ENCODE measurements around the gene ATXN10.
A peak's percentile ranks its signal among the peaks of the same experiment; 100 is the strongest.

Gene ATXN10

DNA sequence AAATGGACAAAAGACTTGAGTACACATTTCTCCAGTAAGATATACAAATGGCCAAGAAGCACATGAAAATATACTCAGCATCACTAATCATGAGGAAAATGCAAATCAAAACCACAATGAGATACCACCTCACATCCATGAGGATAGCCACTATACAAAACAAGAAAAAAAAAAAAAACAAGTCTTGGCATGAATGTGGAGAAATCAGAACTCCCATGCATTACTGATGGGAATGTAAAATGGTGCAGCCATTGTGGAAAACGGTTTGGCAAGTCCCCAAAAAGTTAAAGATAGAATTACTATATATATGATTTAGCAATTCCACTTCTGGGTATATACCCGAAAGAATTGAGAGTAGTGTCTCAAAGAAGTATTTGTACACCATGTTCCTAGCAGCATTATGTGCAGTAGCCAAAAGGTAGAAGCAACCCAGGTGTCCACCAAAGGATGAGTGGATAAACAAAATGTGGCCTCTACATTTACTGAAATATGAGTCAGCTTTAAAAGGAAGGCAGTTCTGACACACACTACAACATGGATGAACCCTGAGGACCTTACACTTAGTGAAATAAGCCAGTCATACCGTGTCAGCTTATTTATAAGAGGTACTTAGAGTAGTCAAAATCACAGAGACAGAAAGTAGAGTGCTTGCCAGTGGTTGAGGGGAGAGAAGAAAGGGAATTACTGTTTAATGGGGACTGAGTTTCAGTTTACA, 159.1 kb downstream of the ATXN10 start:
- Histone ChIP-seq H3K36me3 (peaks cover 29% of the 10 kb centered on the region), H3K9me3 (peaks cover 23% of the 10 kb centered on the region), H3K4me2 (no peak overlapping the region), H4K20me1 (peaks cover 30% of the 10 kb centered on the region), H3K27ac (no peak overlapping the region), H3K9ac (no peak overlapping the region), H3K27me3 (no peaks in the 10 kb centered on the region), H3K4me1 (peaks cover 22% of the 10 kb centered on the region), H3K4me3 (no peak overlapping the region)
- no peak for TF ChIP-seq Cebpa-rat (IDR thresholded peaks at IDR 0.05)

DNA sequence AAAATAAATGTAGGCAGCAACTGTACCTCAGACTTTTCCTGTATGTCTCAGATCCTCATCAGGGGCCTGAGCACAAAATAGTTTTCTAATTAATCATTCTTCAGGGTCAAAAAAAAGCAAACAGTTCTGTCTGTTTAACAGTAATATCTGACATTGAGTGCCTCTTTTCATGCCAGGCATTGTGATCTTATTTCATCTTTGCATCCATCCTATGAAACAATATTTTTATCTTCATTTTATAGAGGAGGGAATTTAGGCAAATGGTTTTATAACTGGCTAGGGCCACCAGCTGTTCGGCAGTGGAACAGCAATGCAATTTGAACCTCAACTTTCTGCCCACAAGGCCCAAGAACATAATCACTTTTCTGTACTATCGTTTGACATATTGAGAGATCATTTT, 159.8 kb downstream of the ATXN10 start:
- no peak for TF ChIP-seq Cebpa-rat (IDR thresholded peaks at IDR 0.05)
- peaks cover 21% of the 10 kb centered on the region for H3K36me3 ChIP-seq
- H3K4me1 ChIP-seq: peaks cover 27% of the 10 kb centered on the region
- no peak overlapping the region for H3K4me2 ChIP-seq
- peaks cover 37% of the 10 kb centered on the region for H4K20me1 ChIP-seq
- H3K9me3 ChIP-seq: peaks cover 16% of the 10 kb centered on the region
- H3K27me3 ChIP-seq: no peaks in the 10 kb centered on the region
- H3K9ac ChIP-seq: no peak overlapping the region
- no peak overlapping the region for H3K4me3 ChIP-seq
- no peak overlapping the region for H3K27ac ChIP-seq

DNA sequence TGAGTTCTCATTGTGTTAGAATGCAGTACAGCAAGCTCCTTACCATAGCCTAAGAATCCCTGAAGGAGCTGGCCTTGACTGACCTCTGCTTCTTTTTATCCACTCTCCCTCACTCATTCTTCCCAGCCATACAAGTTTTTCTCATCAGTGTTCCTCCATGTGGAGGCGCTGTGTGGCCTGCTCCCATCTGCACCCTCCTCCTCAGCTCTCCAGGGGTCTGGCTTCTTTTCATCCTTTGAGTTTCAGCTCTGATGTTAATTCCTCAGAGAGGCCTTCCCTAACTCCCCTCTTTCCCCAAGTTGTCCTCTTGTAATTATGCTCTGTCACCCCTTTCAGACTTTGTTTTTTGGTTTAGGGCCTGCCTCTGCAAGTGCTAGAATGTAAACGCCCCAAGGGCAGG, 160.5 kb downstream of the ATXN10 start:
- no peak overlapping the region for H3K27ac ChIP-seq
- H3K4me1 ChIP-seq: peaks cover 28% of the 10 kb centered on the region
- peaks cover 19% of the 10 kb centered on the region for H3K36me3 ChIP-seq
- no peak for TF ChIP-seq Cebpa-rat (IDR thresholded peaks at IDR 0.05)
- H3K9me3 ChIP-seq: peaks cover 16% of the 10 kb centered on the region
- no peak overlapping the region for H3K9ac ChIP-seq
- H3K4me2 ChIP-seq: no peak overlapping the region
- no peaks in the 10 kb centered on the region for H3K27me3 ChIP-seq
- H3K4me3 ChIP-seq: no peak overlapping the region
- peaks cover 40% of the 10 kb centered on the region for H4K20me1 ChIP-seq

DNA sequence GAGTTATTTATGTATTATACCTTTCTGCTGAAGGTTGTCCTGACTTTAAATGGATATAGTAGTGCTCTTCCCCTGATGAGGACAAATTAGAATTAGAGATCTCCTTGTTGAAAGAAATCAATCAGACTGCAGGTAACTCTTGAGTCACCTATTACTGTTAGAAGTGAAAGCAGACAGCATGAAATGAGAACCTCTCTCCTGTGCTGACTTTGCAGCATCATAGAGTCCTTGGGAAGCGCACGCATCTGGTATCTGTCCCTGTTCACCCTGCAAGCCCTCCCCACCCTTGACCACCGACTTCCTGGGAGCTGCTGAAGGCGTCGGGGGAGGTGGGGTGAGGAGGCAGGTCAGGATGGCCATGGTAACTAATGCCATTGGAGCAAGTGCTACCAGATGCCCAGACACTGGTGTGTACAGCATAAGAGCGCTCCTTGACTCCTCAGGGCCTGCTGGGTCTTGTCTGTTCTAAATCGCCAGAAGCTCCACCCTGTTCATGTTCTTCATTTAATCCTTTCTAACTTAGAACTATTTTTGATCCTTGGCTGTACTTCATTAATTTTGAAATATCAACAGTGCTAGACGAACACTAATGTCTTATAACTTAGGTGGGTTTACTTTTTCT, 161.4 kb downstream of the ATXN10 start:
- Histone ChIP-seq H3K27me3 (no peaks in the 10 kb centered on the region), H3K4me1 (peaks cover 28% of the 10 kb centered on the region), H3K9ac (no peak overlapping the region), H3K36me3 (peaks cover 19% of the 10 kb centered on the region), H3K4me3 (no peak overlapping the region), H3K9me3 (peaks cover 16% of the 10 kb centered on the region), H3K27ac (no peak overlapping the region), H4K20me1 (peaks cover 40% of the 10 kb centered on the region), H3K4me2 (no peak overlapping the region)
- no peak for TF ChIP-seq Cebpa-rat (IDR thresholded peaks at IDR 0.05)

DNA sequence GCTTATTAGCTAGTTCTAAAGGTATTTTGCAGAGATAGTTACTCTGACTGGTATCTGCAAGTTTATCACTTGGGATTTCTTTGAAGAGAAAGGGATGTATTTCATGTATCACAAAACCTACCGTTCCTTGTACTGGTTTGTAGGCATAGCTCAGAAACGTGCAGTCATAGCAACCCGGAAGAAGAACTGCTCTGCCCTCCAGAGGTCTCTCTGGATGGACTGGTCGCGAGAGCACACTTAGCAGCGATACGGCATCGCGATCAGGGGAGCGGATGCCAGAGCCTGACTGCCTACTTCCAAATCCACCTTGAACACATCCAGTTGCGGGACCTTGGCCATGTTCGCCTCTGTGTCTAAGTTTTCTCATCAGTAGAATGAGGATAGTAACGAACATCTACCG, 162.0 kb downstream of the ATXN10 start:
- Histone ChIP-seq H3K27me3 (no peaks in the 10 kb centered on the region), H3K4me3 (no peak overlapping the region), H3K4me2 (peak overlapping the region; percentile 62; the same call in 1 of the 2 replicates), H3K4me1 (peaks cover 28% of the 10 kb centered on the region), H3K9ac (no peak overlapping the region), H4K20me1 (peaks cover 40% of the 10 kb centered on the region), H3K9me3 (peaks cover 14% of the 10 kb centered on the region), H3K36me3 (peaks cover 19% of the 10 kb centered on the region), H3K27ac (no peak overlapping the region)
- no peak for TF ChIP-seq Cebpa-rat (IDR thresholded peaks at IDR 0.05)

DNA sequence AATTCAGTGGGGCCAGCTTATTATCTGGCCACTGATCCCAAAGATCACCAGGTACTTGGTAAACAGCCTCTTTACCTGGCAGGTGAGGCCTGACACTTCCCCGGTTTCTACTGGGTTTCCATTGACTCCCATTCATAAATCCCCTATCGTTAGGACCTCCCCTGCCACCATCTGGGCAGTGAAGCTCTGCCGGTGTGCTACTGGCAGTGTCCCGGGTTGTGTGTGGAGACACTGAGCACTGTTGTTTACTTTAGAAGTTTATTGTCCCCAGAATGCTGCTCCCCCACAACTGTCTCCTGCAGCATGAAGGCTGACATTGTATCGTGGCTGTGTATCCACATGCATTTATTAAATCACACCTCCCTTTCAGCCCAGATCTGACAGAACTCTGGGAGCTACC, 162.6 kb downstream of the ATXN10 start:
- Histone ChIP-seq H4K20me1 (peaks cover 40% of the 10 kb centered on the region), H3K4me3 (no peak overlapping the region), H3K36me3 (peaks cover 22% of the 10 kb centered on the region), H3K27me3 (no peaks in the 10 kb centered on the region), H3K9ac (no peak overlapping the region), H3K9me3 (peaks cover 7% of the 10 kb centered on the region), H3K27ac (no peak overlapping the region), H3K4me1 (peaks cover 33% of the 10 kb centered on the region), H3K4me2 (peak overlapping the region; percentile 62)
- no peak for TF ChIP-seq Cebpa-rat (IDR thresholded peaks at IDR 0.05)

DNA sequence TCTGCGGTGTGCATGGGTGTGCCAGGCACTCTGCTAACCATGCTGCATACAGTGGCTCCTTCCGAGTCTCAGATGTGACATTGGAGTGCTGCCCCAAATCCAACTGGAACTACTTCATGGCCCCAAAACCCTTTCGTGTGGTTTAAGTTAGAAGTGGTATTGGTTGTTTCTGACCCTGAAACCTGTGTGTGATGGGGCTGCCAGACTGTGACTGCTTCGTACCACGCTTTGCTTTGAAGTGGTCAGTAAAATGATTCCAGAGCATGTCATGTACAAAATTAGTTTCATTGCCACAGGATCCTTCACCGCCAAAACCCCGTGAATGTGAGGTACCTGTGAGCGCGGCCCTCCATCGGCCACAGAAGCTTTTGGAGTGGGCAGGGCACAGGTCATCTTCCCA, 163.2 kb downstream of the ATXN10 start:
- Histone ChIP-seq H3K4me3 (no peak overlapping the region), H3K36me3 (peaks cover 24% of the 10 kb centered on the region), H3K27me3 (no peaks in the 10 kb centered on the region), H3K4me2 (peak overlapping the region; percentile 62), H3K27ac (no peak overlapping the region), H3K9ac (no peak overlapping the region), H4K20me1 (peaks cover 40% of the 10 kb centered on the region), H3K4me1 (peaks cover 38% of the 10 kb centered on the region), H3K9me3 (peaks cover 2% of the 10 kb centered on the region; the same call in 1 of the 2 replicates)
- no peak for TF ChIP-seq Cebpa-rat (IDR thresholded peaks at IDR 0.05)

DNA sequence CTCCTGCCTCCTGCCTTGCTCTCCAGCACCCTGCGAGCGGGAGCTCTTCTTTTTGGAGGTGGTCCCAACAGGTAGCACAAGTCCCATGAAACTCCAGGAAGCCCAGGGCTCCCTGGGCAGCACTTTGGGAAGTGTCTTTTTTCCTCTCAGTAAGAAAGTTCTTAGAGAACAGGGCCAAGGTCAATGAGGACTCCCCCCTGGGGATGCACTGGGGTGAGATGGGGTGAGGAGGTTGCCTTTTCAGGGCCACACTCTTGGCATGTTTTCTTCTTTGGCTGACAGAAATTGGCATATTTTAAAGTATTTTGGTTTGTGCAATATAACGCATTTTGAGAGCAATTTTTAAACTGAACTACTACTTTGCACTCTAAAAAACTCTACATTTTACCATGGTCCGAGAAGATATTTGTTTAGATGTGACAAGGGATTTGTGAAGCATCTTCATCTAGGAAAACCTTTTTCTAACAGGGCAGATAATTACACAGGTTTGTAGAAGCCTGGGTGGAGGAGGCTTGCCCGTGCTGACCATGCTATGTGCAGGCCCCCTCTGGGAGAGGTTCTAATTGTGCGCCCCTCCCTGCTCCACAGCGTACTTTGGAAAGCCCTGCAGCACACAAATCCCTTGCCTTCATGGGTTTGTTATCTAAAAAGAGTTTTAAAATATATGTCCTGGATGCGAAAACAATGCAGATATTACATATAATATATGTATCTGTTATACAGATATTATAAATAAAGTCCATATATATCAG, 165.0 kb downstream of the ATXN10 start:
- Histone ChIP-seq H3K27ac (no peak overlapping the region), H3K4me3 (no peak overlapping the region), H3K9me3 (no peaks in the 10 kb centered on the region), H4K20me1 (peaks cover 40% of the 10 kb centered on the region), H3K9ac (no peak overlapping the region), H3K36me3 (peaks cover 27% of the 10 kb centered on the region), H3K4me1 (peaks cover 56% of the 10 kb centered on the region), H3K4me2 (no peak overlapping the region), H3K27me3 (no peaks in the 10 kb centered on the region)
- TF ChIP-seq Cebpa-rat (IDR thresholded peaks at IDR 0.05): no peak

DNA sequence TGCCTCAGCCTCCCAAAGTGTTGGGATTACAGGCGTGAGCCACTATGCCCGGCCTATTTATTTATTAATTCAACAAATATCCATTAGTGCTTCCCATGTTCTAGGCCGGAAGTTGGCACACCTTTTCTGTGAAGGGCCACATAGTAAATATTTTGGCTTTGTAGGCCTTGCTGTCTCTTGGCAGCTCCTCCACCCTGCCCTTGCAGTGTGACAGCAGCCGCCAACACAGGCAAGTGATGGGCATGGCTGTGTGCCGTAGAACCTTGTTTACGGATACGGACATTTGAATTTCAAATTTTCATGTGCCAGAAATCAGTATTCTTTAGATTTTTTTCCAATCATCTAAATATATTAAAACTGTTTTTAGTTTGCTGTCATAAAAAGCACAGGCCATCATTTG, 165.9 kb downstream of the ATXN10 start:
- Histone ChIP-seq H3K9me3 (no peaks in the 10 kb centered on the region), H3K4me1 (peaks cover 65% of the 10 kb centered on the region), H3K4me3 (no peak overlapping the region), H3K36me3 (peaks cover 23% of the 10 kb centered on the region), H3K9ac (no peak overlapping the region), H4K20me1 (peaks cover 40% of the 10 kb centered on the region), H3K4me2 (no peak overlapping the region), H3K27me3 (no peaks in the 10 kb centered on the region), H3K27ac (no peak overlapping the region)
- no peak for TF ChIP-seq Cebpa-rat (IDR thresholded peaks at IDR 0.05)

All from BLaER1 (cell line).